ENCODE results near the gene CSNK1G1.
"Not testable (repeated sequence)": the region's sequence is repeated elsewhere in the genome, so short reads cannot be mapped to it uniquely, and the experiment has no call there.

The CSNK1G1 gene

DNA sequence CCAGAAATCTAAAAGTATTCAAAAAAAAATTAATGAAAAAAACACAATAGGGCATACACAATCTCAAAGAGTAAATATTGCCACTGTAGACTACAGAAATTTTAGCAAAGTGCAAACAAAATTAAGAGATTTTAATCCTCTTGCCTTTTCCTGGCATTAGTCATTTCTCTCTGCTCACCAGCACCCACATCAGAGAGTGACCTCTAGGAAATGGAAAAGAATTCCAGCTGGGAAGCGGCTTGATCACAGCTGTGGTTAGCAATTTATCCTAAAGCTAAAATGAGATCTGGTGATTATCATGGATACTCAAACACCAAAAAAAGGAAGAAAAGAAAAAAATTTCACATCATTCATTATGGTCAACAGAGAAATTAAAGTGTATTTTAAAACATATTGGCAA is 7.5 kb downstream of the CSNK1G1 start:
- DNase-seq: no peak

GRCh38 chr15:64346242-64346641 is 9.7 kb downstream of the CSNK1G1 start:
- DNase-seq: not testable (repeated sequence)

GRCh38 chr15:64344651-64345294 is 11.2 kb downstream of the CSNK1G1 start:
- DNase-seq: no peak

- DNase-seq: no peak
Measured at GRCh38 chr15:64343841-64344240, 12.1 kb downstream of the CSNK1G1 start.

GRCh38 chr15:64343222-64343621 is 12.8 kb downstream of the CSNK1G1 start:
- no peak for DNase-seq

DNA sequence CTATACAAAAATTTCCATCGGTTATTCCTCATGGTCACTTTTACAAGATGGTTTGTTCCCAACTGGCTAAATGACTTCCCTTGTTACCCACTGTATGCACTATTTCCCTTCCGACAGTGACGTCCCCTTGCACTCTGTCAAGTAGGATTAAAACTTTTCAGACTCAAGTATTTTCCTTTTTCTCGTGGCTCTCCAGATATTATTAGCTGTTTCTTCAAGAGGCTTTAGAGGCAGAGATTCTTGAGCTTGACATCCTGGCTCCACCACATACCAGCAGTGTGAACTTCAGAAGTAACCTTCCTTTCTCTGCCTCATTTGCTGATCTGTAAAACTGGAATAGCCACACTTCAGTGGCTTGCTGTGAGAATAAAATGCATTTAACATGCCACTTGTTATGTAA is 14.0 kb downstream of the CSNK1G1 start:
- DNase-seq: no peak

DNA sequence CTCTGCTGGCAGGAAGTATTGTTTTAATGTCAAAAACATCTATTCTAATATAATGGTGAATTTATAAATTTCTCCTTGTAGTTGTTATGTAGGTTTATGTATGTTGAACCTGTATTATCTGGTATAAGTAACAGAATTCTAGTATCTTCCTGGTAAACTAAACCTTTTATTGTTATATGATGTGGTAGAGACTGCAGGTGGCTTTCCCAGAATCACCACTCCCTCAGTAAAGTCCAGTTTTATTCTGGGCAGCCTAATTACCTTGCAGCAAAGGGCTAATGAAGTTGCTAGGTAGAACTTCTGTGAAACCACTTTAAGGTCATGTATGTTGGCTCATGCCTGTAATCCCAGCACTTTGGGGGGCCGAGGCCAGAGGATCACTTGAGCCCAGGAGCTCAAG is 15.6 kb downstream of the CSNK1G1 start:
- no peak for DNase-seq

GRCh38 chr15:64337761-64338160 is 18.2 kb downstream of the CSNK1G1 start:
- DNase-seq: no peak

DNA sequence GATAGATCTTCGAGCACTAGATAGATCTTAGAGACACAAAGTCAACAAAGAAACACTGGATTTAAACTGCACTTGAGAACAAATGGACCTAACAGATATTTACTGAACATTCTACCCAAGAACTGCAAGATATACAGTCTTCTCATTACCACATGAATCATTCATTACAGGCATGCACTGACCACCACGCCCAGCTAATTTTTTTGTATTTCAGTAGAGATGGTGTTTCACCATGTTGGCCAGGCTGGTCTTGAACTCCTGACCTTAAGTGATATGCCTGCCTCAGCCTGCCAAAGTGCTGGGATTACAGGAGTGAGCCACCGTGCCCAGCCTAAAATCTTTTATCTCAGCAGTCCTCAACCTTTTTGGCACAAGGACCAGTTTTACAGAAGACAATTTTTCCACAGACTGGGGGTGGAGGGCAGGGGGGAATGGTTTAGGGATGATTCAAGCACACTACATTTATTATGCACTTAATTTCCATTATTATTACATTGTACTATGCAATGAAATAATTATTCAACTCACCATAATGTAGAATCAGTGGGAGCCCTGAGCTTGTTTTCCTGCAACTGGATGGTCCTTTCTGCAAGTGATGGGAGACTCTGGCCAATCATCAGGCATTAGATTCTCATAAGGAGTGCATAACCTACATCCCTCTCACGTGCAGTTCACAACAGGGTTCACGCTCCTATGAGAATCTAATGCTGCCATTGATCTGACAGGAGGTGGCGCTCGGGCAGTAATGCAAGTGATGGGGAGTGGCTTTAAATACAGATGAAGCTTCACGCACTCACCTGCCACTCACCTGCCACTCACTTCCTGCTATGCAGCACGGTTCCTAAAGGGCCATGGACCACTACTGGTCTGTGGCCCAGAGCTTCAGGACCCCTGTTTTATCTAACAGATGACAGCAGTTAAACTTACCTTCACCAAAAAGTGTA is 21.7 kb downstream of the CSNK1G1 start:
- no peak for DNase-seq

DNA sequence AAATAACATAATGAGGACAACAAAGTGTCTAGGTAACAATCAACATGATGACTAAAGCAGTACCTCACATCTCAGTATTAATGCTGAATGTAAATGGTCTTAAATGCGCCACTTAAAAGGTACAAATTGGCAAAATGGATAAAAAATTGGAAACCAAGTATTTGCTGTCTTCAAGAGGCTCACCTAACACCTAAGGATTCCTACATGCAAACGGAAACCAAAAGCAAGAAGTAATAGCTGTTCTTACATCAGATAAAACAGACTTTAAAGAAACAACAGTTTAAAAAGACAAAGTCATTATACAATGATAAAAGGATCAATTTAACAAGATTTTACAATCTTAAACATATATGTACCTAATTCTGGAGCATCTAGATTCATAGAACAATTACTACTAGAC is 22.5 kb downstream of the CSNK1G1 start:
- no peak for DNase-seq

DNA sequence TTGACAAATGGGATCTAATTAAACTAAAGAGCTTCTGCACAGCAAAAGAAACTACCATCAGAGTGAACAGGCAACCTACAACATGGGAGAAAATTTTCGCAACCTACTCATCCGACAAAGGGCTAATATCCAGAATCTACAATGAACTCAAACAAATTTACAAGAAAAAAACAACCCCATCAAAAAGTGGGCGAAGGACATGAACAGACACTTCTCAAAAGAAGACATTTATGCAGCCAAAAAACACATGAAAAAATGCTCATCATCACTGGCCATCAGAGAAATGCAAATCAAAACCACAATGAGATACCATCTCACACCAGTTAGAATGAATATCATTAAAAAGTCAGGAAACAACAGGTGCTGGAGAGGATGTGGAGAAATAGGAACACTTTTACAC is 24.3 kb downstream of the CSNK1G1 start:
- DNase-seq: not testable (repeated sequence)

DNA sequence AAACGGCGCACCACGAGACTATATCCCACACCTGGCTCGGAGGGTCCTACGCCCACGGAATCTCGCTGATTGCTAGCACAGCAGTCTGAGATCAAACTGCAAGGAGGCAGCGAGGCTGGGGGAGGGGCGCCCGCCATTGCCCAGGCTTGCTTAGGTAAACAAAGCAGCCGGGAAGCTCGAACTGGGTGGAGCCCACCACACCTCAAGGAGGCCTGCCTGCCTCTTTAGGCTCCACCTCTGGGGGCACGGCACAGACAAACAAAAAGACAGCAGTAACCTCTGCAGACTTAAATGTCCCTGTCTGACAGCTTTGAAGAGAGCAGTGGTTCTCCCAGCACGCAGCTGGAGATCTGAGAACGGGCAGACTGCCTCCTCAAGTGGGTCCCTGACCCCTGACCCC is 29.0 kb downstream of the CSNK1G1 start:
- DNase-seq: not testable (repeated sequence)

DNA sequence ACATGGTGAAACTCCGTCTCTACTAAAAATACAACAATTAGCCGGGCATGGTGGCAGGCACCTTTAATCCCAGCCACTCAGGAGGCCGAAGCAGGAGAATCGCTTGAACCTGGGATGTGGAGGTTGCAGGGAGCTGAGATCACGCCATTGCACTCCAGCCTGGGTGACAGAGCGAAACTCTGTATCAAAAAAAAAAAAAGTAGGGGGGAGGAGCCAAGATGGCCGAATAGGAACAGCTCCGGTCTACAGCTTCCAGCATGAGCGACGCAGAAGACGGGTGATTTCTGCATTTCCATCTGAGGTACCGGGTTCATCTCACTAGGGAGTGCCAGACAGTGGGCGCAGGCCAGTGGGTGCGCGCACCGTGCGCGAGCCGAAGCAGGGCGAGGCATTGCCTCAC is 29.5 kb downstream of the CSNK1G1 start:
- not testable (repeated sequence) for DNase-seq

- DNase-seq: no peak
Measured at GRCh38 chr15:64324165-64324877, 31.7 kb downstream of the CSNK1G1 start.

DNA sequence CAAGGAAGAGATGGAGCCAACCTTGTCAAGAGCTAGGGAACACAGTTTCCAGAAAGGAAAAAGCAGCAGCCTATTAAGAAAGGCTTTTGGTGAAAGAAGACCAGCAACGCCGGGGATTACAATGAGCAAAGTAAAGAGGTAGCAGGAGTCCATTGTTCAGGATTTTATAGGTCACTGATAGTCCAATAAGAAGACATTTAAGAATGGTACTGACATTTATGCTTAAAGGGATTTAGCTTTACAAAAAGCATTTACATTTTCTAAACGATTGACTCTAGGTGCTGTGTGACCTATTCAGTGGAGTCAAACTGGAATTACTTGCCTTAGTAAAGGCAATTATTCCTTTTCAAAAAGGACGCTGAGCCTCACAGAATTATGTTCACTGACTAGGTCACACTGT is 40.8 kb downstream of the CSNK1G1 start:
- no peak for DNase-seq

DNA sequence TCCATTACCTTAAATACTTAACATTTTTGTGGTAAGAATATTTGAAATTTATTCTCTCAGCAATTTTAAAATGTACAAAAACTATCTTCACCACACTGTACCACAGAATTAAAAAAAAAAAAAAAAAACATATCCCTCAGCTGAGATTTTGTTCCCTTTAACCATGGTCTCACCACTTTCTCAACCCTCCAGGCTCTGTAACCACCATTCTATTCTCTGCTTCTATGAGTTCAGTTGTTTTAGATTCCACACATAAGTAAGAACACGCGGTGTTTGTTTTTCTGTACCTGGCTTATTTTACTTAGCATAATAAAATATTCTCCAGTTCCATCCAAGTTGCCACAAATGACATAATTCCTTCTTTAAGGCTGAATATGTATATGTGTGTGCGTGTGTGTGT is 41.5 kb downstream of the CSNK1G1 start:
- no peak for DNase-seq

- DNase-seq: no peak
Measured at GRCh38 chr15:64311566-64311965, 44.4 kb downstream of the CSNK1G1 start.

- no peak for DNase-seq
Measured at GRCh38 chr15:64310036-64310435, 45.9 kb downstream of the CSNK1G1 start.

GRCh38 chr15:64305261-64305660 is 50.7 kb downstream of the CSNK1G1 start:
- no peak for DNase-seq

GRCh38 chr15:64289550-64289949 is 66.4 kb downstream of the CSNK1G1 start:
- no peak for DNase-seq

GRCh38 chr15:64288999-64289398 is 67.0 kb downstream of the CSNK1G1 start:
- no peak for DNase-seq

DNA sequence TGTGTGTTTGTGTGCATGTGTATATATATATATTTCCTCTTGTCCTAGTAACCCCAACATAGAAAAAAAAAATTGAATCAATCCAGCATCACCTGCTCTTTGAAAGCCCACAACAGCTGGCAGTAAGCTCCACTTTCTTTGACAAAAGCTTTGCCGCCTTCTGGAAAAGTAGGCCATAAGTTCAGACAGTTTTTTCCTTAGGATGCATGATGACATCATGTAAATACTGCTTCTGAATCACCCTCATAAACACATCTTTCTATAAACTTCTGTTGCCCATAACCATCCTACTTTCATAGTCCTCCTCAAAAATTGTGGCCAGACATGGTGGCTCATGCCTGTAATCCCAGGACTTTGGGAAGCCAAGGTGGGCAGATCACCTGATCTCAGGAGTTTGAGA is 67.4 kb downstream of the CSNK1G1 start:
- no peak for DNase-seq

DNA sequence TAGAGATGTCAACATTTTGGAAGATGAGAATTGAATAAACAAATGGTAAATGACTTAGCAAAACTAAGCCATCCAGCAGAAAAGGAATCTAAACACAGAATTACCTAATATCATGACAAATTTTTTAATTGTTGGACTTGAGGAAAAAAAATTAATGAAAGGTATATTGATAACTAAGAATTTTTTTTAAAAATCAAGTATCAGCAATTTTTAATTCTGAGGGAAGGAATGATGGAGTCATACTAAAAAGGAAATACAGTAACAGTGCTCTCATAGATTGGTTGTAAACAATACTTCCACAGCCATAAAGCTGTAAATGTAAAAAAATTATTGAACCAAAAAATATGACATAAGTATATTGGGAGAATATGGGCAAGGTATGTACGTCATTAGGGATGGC is 68.0 kb downstream of the CSNK1G1 start:
- DNase-seq: no peak

DNA sequence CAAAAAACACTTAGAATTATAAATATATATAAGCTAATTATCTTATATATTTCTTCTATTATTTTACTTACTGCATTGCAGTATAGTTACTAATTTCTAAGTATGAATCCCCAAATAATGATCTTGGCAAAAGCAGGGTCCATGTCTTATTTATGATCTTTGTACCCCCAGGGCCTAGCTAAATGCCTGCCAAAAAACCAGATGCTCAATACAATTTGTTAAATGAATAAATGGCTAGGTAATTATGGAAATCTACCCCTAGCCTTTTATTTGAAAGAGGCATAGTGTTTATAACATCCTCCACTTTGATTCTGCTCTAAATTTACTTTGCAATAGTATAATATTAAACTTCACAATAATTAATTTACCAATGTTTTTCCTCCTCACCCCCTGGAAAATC is 69.5 kb downstream of the CSNK1G1 start:
- no peak for DNase-seq

All from amniotic stem cell (primary cell).